ENCODE results near the gene NPAS3.

NPAS3 gene

GRCh38 chr14:33375786-33376185 lies 437.1 kb downstream of the NPAS3 start:
- Histone ChIP-seq H3K9me3 (ENCODE audit: low read depth, low read length) (no peaks in the 10 kb centered on the region), H3K27ac (no peak overlapping the region), H3K36me3 (ENCODE audit: insufficient read depth, low read length) (no peaks in the 10 kb centered on the region), H3K4me3 (no peak overlapping the region), H3K9ac (ENCODE audit: insufficient read length) (no peak overlapping the region)
- no peak for DNase-seq (ENCODE audit: low read depth, low spot score)
- TF ChIP-seq EZH2 (IDR thresholded peaks at IDR 0.05): no peak
- TF ChIP-seq POLR2AphosphoS5 (IDR thresholded peaks at IDR 0.05; ENCODE audit: borderline replicate concordance, low read depth, low read length): no peak
- TF ChIP-seq FOXP2 (optimal IDR thresholded peaks at IDR 0.05; ENCODE audit: control extremely low read depth, extremely low read length, insufficient read depth): no peak

GRCh38 chr14:33376510-33376909 lies 437.8 kb downstream of the NPAS3 start:
- TF ChIP-seq EZH2 (IDR thresholded peaks at IDR 0.05) (no peak), POLR2AphosphoS5 (IDR thresholded peaks at IDR 0.05; ENCODE audit: borderline replicate concordance, low read depth, low read length) (no peak), FOXP2 (optimal IDR thresholded peaks at IDR 0.05; ENCODE audit: control extremely low read depth, extremely low read length, insufficient read depth) (no peak)

GRCh38 chr14:33377596-33378390 lies 439.1 kb downstream of the NPAS3 start:
- H3K36me3 ChIP-seq (ENCODE audit: insufficient read depth, low read length): no peaks in the 10 kb centered on the region
- no peak for DNase-seq (ENCODE audit: low read depth, low spot score)
- no peak for TF ChIP-seq POLR2AphosphoS5 (IDR thresholded peaks at IDR 0.05; ENCODE audit: borderline replicate concordance, low read depth, low read length)
- no peak for TF ChIP-seq EZH2 (IDR thresholded peaks at IDR 0.05)
- no peak for TF ChIP-seq FOXP2 (optimal IDR thresholded peaks at IDR 0.05; ENCODE audit: control extremely low read depth, extremely low read length, insufficient read depth)

More at GRCh38 chr14:33376510-33376909, 437.8 kb downstream of the NPAS3 start:
- DNase-seq (ENCODE audit: low read depth, low spot score): no peak
- no peak overlapping the region for H3K9ac ChIP-seq (ENCODE audit: insufficient read length)
- H3K9me3 ChIP-seq (ENCODE audit: low read depth, low read length): no peaks in the 10 kb centered on the region
- no peak overlapping the region for H3K27ac ChIP-seq
- H3K4me3 ChIP-seq: no peak overlapping the region
- H3K36me3 ChIP-seq (ENCODE audit: insufficient read depth, low read length): no peaks in the 10 kb centered on the region

GRCh38 chr14:33381717-33382116 lies 443.0 kb downstream of the NPAS3 start:
- DNase-seq (ENCODE audit: low read depth, low spot score): no peak
- Histone ChIP-seq H3K9me3 (ENCODE audit: low read depth, low read length) (no peaks in the 10 kb centered on the region), H3K36me3 (ENCODE audit: insufficient read depth, low read length) (no peaks in the 10 kb centered on the region), H3K9ac (ENCODE audit: insufficient read length) (no peak overlapping the region), H3K27ac (no peak overlapping the region), H3K4me3 (no peak overlapping the region)
- no peak for TF ChIP-seq POLR2AphosphoS5 (IDR thresholded peaks at IDR 0.05; ENCODE audit: borderline replicate concordance, low read depth, low read length)
- TF ChIP-seq EZH2 (IDR thresholded peaks at IDR 0.05): no peak
- TF ChIP-seq FOXP2 (optimal IDR thresholded peaks at IDR 0.05; ENCODE audit: control extremely low read depth, extremely low read length, insufficient read depth): no peak

More at GRCh38 chr14:33377596-33378390, 439.1 kb downstream of the NPAS3 start:
- H3K4me3 ChIP-seq: no peak overlapping the region
- H3K27ac ChIP-seq: no peak overlapping the region
- H3K9me3 ChIP-seq (ENCODE audit: low read depth, low read length): no peaks in the 10 kb centered on the region
- H3K9ac ChIP-seq (ENCODE audit: insufficient read length): no peak overlapping the region

GRCh38 chr14:33386140-33386539 lies 447.5 kb downstream of the NPAS3 start:
- no peak overlapping the region for H3K27ac ChIP-seq
- no peak overlapping the region for H3K4me3 ChIP-seq
- TF ChIP-seq FOXP2 (optimal IDR thresholded peaks at IDR 0.05; ENCODE audit: control extremely low read depth, extremely low read length, insufficient read depth) (no peak), EZH2 (IDR thresholded peaks at IDR 0.05) (no peak), POLR2AphosphoS5 (IDR thresholded peaks at IDR 0.05; ENCODE audit: borderline replicate concordance, low read depth, low read length) (no peak)
- H3K9me3 ChIP-seq (ENCODE audit: low read depth, low read length): no peaks in the 10 kb centered on the region
- H3K36me3 ChIP-seq (ENCODE audit: insufficient read depth, low read length): no peaks in the 10 kb centered on the region
- DNase-seq (ENCODE audit: low read depth, low spot score): no peak
- H3K9ac ChIP-seq (ENCODE audit: insufficient read length): no peak overlapping the region

- DNase-seq (ENCODE audit: low read depth, low spot score): no peak
- Histone ChIP-seq H3K4me3 (no peak overlapping the region), H3K9me3 (ENCODE audit: low read depth, low read length) (no peaks in the 10 kb centered on the region), H3K27ac (no peak overlapping the region), H3K36me3 (ENCODE audit: insufficient read depth, low read length) (no peaks in the 10 kb centered on the region), H3K9ac (ENCODE audit: insufficient read length) (no peak overlapping the region)
- TF ChIP-seq FOXP2 (optimal IDR thresholded peaks at IDR 0.05; ENCODE audit: control extremely low read depth, extremely low read length, insufficient read depth): no peak
Observed at GRCh38 chr14:33386781-33387180, 448.1 kb downstream of the NPAS3 start.

- H3K36me3 ChIP-seq (ENCODE audit: insufficient read depth, low read length): no peaks in the 10 kb centered on the region
- no peak overlapping the region for H3K27ac ChIP-seq
- no peak for TF ChIP-seq FOXP2 (optimal IDR thresholded peaks at IDR 0.05; ENCODE audit: control extremely low read depth, extremely low read length, insufficient read depth)
- TF ChIP-seq POLR2AphosphoS5 (IDR thresholded peaks at IDR 0.05; ENCODE audit: borderline replicate concordance, low read depth, low read length): no peak
- no peak for TF ChIP-seq EZH2 (IDR thresholded peaks at IDR 0.05)
- no peak overlapping the region for H3K9ac ChIP-seq (ENCODE audit: insufficient read length)
- no peak for DNase-seq (ENCODE audit: low read depth, low spot score)
- H3K9me3 ChIP-seq (ENCODE audit: low read depth, low read length): no peaks in the 10 kb centered on the region
- no peak overlapping the region for H3K4me3 ChIP-seq
Observed at GRCh38 chr14:33390335-33390734, 451.7 kb downstream of the NPAS3 start.

- TF ChIP-seq FOXP2 (optimal IDR thresholded peaks at IDR 0.05; ENCODE audit: control extremely low read depth, extremely low read length, insufficient read depth) (no peak), POLR2AphosphoS5 (IDR thresholded peaks at IDR 0.05; ENCODE audit: borderline replicate concordance, low read depth, low read length) (no peak), EZH2 (IDR thresholded peaks at IDR 0.05) (no peak)
- no peak for DNase-seq (ENCODE audit: low read depth, low spot score)
Observed at GRCh38 chr14:33393231-33393894, 454.7 kb downstream of the NPAS3 start.

More at GRCh38 chr14:33393231-33393894, 454.7 kb downstream of the NPAS3 start:
- no peaks in the 10 kb centered on the region for H3K36me3 ChIP-seq (ENCODE audit: insufficient read depth, low read length)
- no peak overlapping the region for H3K9ac ChIP-seq (ENCODE audit: insufficient read length)
- H3K27ac ChIP-seq: no peak overlapping the region
- H3K9me3 ChIP-seq (ENCODE audit: low read depth, low read length): no peaks in the 10 kb centered on the region
- no peak overlapping the region for H3K4me3 ChIP-seq
